ENCODE results near the gene MDFIC2. TPM values are rescaled to one million over a fixed set of nuclear protein-coding genes. Genes with fewer than 3 reads are reported as not detected.

The MDFIC2 gene
- polyA plus RNA-seq, 2 of the 4 experiments (the other 2 are of a cell fraction) = not detected

DNA sequence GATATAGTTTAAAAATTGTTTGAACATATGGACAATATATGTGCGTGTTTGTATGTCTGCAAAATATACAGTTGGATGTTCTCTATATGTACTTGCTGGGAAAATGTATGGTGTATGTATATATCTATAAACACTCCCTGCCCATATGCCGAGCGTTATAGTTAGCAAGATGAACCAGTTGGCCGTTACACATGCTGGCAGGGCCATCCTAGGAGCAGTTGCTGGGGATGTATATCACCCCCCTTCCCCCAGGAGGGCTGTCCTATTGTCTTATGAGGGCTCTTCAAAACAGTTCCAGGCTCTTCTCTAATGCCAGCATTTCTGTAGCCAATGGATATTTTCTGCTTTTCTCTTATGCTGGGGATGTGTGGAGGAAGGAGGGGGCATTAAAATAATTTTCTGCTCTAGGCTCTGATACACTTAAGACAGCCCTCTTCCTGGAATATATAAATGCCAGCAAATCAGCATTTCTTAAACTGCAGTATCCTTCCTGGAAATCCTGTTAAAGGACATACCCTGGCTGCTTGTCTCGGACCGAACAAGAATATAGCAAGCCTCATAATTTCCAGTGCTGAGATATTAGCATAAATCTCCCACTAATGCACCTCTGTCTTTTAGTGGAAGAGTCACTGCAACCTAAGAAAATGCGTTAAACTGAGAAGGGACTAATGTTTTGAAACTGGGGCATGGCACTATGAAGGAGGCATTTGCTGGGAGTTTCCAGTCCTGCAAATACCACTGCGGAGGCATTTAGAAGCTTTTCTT lies 134.4 kb downstream of the MDFIC2 start:
- ATAC-seq = no peak
- no peak for DNase-seq (ENCODE audit: low read depth in 1 of 2, low spot score in 1 of 2)
- Histone ChIP-seq H3K27ac (no peak overlapping the region), H3K4me2 (no peak overlapping the region), H3K9me3 (no peaks in the 10 kb centered on the region), H3K4me1 (no peaks in the 10 kb centered on the region), H3K4me3 (no peak overlapping the region)
- FAIRE-seq = no peak
- 83% methylated on average over 8 of the region's 8 CpGs for WGBS (ENCODE audit: missing lambda C conversion rate)
- CTCF ChIA-PET = no interaction called here
- TF ChIP-seq POLR2AphosphoS2 (conservative IDR thresholded peaks at IDR 0.05; ENCODE audit: low read length) = no peak
- no peak for TF ChIP-seq RNF2 (IDR thresholded peaks at IDR 0.05; ENCODE audit: borderline replicate concordance, low read depth)
- TF ChIP-seq, protein P1, sequence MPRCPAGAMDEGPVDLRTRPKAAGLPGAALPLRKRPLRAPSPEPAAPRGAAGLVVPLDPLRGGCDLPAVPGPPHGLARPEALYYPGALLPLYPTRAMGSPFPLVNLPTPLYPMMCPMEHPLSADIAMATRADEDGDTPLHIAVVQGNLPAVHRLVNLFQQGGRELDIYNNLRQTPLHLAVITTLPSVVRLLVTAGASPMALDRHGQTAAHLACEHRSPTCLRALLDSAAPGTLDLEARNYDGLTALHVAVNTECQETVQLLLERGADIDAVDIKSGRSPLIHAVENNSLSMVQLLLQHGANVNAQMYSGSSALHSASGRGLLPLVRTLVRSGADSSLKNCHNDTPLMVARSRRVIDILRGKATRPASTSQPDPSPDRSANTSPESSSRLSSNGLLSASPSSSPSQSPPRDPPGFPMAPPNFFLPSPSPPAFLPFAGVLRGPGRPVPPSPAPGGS (IDR thresholded peaks at IDR 0.05) = no peak
- TF ChIP-seq SREBF2 (IDR thresholded peaks at IDR 0.05) = no peak
- no peak for TF ChIP-seq TFCP2L1 (CRISPR knock-in tag; IDR thresholded peaks at IDR 0.05)
- POLR2A ChIA-PET = no interaction called here

DNA sequence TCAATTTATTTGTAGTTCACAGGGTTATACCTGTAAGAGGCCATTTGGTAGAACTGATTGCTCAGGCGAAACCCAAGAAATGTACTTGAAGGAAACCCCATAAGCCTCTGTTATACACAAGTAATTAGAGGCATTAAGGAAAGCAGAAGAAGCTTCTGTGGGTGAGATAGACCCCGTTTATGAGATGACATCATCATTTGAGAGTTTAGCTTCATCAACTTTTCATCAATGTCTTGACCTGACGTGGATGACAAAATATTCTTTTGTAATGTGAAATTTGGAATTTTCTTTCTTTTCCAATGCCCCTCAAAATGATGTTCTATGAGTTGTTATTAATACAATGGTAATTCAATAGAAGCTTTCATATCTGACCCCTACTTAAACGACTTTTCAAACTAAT lies 136.2 kb downstream of the MDFIC2 start:
- Histone ChIP-seq H3K4me2 (no peak overlapping the region), H3K4me1 (no peaks in the 10 kb centered on the region), H3K4me3 (no peak overlapping the region), H3K9me3 (no peaks in the 10 kb centered on the region), H3K27ac (no peak overlapping the region)
- FAIRE-seq = no peak
- ChIA-PET POLR2A (no interaction called here), CTCF (interaction anchor here (0.8 kb wide), 1 partner anchor 46 kb away, joined by 3 read pairs; no protein-coding TSS in a partner anchor)
- no peak for TF ChIP-seq SREBF2 (IDR thresholded peaks at IDR 0.05)
- TF ChIP-seq, protein P2, sequence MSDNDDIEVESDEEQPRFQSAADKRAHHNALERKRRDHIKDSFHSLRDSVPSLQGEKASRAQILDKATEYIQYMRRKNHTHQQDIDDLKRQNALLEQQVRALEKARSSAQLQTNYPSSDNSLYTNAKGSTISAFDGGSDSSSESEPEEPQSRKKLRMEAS (IDR thresholded peaks at IDR 0.05) = no peak
- 38% methylated on average over 4 of the region's 4 CpGs for WGBS (ENCODE audit: missing lambda C conversion rate)
- DNase-seq (ENCODE audit: low read depth in 1 of 2, low spot score in 1 of 2) = no peak
- ATAC-seq = no peak

DNA sequence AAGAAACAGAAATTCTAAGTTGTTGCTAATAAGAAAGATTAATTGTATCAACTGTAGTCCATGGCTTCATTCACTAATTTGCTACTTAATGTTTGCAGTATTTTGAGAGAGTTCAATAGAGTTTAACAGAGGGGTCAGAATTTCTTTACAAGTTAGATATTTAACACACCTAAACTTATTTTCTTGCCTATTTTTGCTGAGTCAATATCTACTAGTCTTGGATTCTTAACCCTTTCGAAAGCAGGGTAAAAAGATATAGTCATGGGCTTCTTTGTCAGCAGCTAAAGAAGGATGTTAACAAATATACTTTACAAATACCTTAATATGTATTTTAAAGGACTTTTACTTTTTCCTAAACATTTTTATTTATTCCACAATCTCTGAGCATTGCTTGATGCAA lies 155.6 kb downstream of the MDFIC2 start:
- ATAC-seq = no peak
- no peak overlapping the region for H3K4me2 ChIP-seq
- POLR2A ChIA-PET = no interaction called here
- FAIRE-seq = no peak
- TF ChIP-seq, protein P3, sequence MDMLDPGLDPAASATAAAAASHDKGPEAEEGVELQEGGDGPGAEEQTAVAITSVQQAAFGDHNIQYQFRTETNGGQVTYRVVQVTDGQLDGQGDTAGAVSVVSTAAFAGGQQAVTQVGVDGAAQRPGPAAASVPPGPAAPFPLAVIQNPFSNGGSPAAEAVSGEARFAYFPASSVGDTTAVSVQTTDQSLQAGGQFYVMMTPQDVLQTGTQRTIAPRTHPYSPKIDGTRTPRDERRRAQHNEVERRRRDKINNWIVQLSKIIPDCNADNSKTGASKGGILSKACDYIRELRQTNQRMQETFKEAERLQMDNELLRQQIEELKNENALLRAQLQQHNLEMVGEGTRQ (IDR thresholded peaks at IDR 0.05) = no peak
- no peak for TF ChIP-seq GATA3 (IDR thresholded peaks at IDR 0.05; ENCODE audit: borderline replicate concordance)
- no peak for TF ChIP-seq NFE2L2 (conservative IDR thresholded peaks at IDR 0.05; ENCODE audit: low read length)
- TF ChIP-seq MAFK (IDR thresholded peaks at IDR 0.05; ENCODE audit: partially characterized antibody) = peak; percentile 52
- no peak for DNase-seq (ENCODE audit: low read depth in 1 of 2, low spot score in 1 of 2)
- H3K9me3 ChIP-seq = no peaks in the 10 kb centered on the region
- CTCF ChIA-PET = interaction anchor here (1.2 kb wide), 1 partner anchor 36 kb away, joined by 3 read pairs; no protein-coding TSS in a partner anchor
- H3K4me1 ChIP-seq = no peaks in the 10 kb centered on the region
- WGBS (ENCODE audit: missing lambda C conversion rate) = 92% methylated on average over 1 of the region's 1 CpG
- no peak overlapping the region for H3K4me3 ChIP-seq
- no peak overlapping the region for H3K27ac ChIP-seq

DNA sequence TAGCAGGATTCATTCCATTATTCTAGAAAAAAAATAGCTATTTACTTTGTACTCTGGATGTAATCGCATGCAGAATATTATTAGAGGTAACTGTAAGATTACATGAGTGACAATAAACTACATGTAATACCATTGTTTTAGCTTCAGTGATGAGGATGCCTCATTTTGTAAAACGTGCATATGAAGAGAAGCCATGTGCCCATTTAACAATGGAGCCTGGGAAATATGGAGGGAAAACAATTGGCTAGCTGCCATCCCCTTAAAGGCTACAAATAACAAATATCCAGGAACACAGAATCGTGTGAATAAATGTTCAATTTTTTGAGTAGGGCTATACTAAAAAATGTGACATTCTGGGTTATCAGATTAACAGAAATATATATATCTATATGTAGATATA lies 161.8 kb downstream of the MDFIC2 start:
- 63% methylated on average over 3 of the region's 3 CpGs for WGBS (ENCODE audit: missing lambda C conversion rate)
- Histone ChIP-seq H3K9me3 (no peaks in the 10 kb centered on the region), H3K4me3 (no peak overlapping the region), H3K4me2 (no peak overlapping the region), H3K27ac (no peak overlapping the region), H3K4me1 (no peaks in the 10 kb centered on the region)
- ChIA-PET CTCF (no interaction called here), POLR2A (no interaction called here)
- DNase-seq (ENCODE audit: low read depth in 1 of 2, low spot score in 1 of 2) (no peak), FAIRE-seq (no peak), ATAC-seq (no peak)
- no peak for TF ChIP-seq ESRRA (IDR thresholded peaks at IDR 0.05; ENCODE audit: borderline replicate concordance, low read length)
- TF ChIP-seq, protein P4, sequence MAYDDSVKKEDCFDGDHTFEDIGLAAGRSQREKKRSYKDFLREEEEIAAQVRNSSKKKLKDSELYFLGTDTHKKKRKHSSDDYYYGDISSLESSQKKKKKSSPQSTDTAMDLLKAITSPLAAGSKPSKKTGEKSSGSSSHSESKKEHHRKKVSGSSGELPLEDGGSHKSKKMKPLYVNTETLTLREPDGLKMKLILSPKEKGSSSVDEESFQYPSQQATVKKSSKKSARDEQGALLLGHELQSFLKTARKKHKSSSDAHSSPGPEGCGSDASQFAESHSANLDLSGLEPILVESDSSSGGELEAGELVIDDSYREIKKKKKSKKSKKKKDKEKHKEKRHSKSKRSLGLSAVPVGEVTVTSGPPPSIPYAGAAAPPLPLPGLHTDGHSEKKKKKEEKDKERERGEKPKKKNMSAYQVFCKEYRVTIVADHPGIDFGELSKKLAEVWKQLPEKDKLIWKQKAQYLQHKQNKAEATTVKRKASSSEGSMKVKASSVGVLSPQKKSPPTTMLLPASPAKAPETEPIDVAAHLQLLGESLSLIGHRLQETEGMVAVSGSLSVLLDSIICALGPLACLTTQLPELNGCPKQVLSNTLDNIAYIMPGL (CRISPR knock-in tag; IDR thresholded peaks at IDR 0.05; ENCODE audit: borderline replicate concordance) = no peak
- TF ChIP-seq CHD2 (IDR thresholded peaks at IDR 0.05; ENCODE audit: low read length, partially characterized antibody) = no peak
- TF ChIP-seq RCOR1 (IDR thresholded peaks at IDR 0.05; ENCODE audit: low read depth, low read length) = no peak
- no peak for TF ChIP-seq ZFP36 (IDR thresholded peaks at IDR 0.05; ENCODE audit: borderline replicate concordance, partially characterized antibody)
- TF ChIP-seq FOSB (CRISPR knock-in tag; IDR thresholded peaks at IDR 0.05) = no peak
- no peak for TF ChIP-seq HOXB5 (CRISPR knock-in tag; IDR thresholded peaks at IDR 0.05)
- no peak for TF ChIP-seq RNF2 (IDR thresholded peaks at IDR 0.05; ENCODE audit: borderline replicate concordance, low read depth)
- no peak for TF ChIP-seq HEYL (CRISPR knock-in tag; IDR thresholded peaks at IDR 0.05)
- no peak for TF ChIP-seq CEBPB (IDR thresholded peaks at IDR 0.05)
- TF ChIP-seq MAFK (IDR thresholded peaks at IDR 0.05; ENCODE audit: partially characterized antibody) = no peak
- TF ChIP-seq, protein P5, sequence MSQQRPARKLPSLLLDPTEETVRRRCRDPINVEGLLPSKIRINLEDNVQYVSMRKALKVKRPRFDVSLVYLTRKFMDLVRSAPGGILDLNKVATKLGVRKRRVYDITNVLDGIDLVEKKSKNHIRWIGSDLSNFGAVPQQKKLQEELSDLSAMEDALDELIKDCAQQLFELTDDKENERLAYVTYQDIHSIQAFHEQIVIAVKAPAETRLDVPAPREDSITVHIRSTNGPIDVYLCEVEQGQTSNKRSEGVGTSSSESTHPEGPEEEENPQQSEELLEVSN (IDR thresholded peaks at IDR 0.05; ENCODE audit: borderline replicate concordance, low read depth) = no peak
- no peak for TF ChIP-seq RAD21 (conservative IDR thresholded peaks at IDR 0.05 in 1 of 2, IDR thresholded peaks at IDR 0.05 in 1 of 2)
- no peak for TF ChIP-seq HOXB13 (CRISPR knock-in tag; IDR thresholded peaks at IDR 0.05; ENCODE audit: low read depth)
- TF ChIP-seq RFX5 (IDR thresholded peaks at IDR 0.05) = no peak
